C4-2B (cell line): ENCODE results near the gene GCSH.

Source experiments
- CTCF ChIP-seq: fragments of 450-650 bp; conservative IDR thresholded peaks from 2 replicates; pipeline ENCODE4 v1.5.1; 2017; ENCODE audit warnings: mild to moderate bottlenecking
- ZFX ChIP-seq: fragments of 450-650 bp; IDR thresholded peaks from 2 replicates; pipeline ENCODE4 v1.6.1; 2017

- TF ChIP-seq CTCF: no peak
- TF ChIP-seq ZFX: no peak
Observed at GRCh38 chr16:81130126-81130525, 33.9 kb upstream of the GCSH start.
